HG02943 (cell line): Measurements from ENCODE around the gene MYH13.
"Not testable (repeated sequence)": the region's sequence is repeated elsewhere in the genome, so short reads cannot be mapped to it uniquely, and the experiment has no call there.

Experiments used
- ATAC-seq: cut with Tn5 transposase; IDR thresholded peaks from one replicate; pipeline ENCODE4 v1.9.1; 2021; ENCODE audit warnings: mild to moderate bottlenecking, low read depth, moderate library complexity; ENCODE audit not compliant: unreplicated experiment

MYH13 gene

GRCh38 chr17:10306585-10306984, 66.2 kb downstream of the MYH13 start:
- no peak for ATAC-seq

GRCh38 chr17:10305398-10305797, 67.4 kb downstream of the MYH13 start:
- no peak for ATAC-seq

- no peak for ATAC-seq
These were observed 68.0 kb downstream of the MYH13 start for GRCh38 chr17:10304758-10305300.

GRCh38 chr17:10297691-10298090, 75.1 kb downstream of the MYH13 start:
- ATAC-seq: no peak

- no peak for ATAC-seq
These were observed 77.0 kb downstream of the MYH13 start for GRCh38 chr17:10295728-10296343.

- ATAC-seq: no peak
These were observed 78.6 kb downstream of the MYH13 start for GRCh38 chr17:10294180-10294579.

- no peak for ATAC-seq
These were observed 80.5 kb downstream of the MYH13 start for GRCh38 chr17:10292057-10292937.

- not testable (repeated sequence) for ATAC-seq
These were observed 81.2 kb downstream of the MYH13 start for GRCh38 chr17:10291576-10291975.

- ATAC-seq: no peak
These were observed 82.8 kb downstream of the MYH13 start for GRCh38 chr17:10290041-10290440.

GRCh38 chr17:10286324-10286723, 86.5 kb downstream of the MYH13 start:
- no peak for ATAC-seq

GRCh38 chr17:10285896-10286295, 86.9 kb downstream of the MYH13 start:
- no peak for ATAC-seq

GRCh38 chr17:10280068-10280467, 92.7 kb downstream of the MYH13 start:
- no peak for ATAC-seq

- no peak for ATAC-seq
These were observed 94.6 kb downstream of the MYH13 start for GRCh38 chr17:10278218-10278617.

GRCh38 chr17:10276436-10276835, 96.4 kb downstream of the MYH13 start:
- no peak for ATAC-seq

GRCh38 chr17:10275418-10275817, 97.4 kb downstream of the MYH13 start:
- ATAC-seq: no peak

GRCh38 chr17:10271106-10271562, 101.7 kb downstream of the MYH13 start:
- no peak for ATAC-seq

GRCh38 chr17:10270258-10270657, 102.5 kb downstream of the MYH13 start:
- no peak for ATAC-seq

GRCh38 chr17:10268005-10268404, 104.8 kb downstream of the MYH13 start:
- no peak for ATAC-seq

- ATAC-seq: no peak
These were observed 106.4 kb downstream of the MYH13 start for GRCh38 chr17:10266296-10266876.

GRCh38 chr17:10265100-10265810, 107.6 kb downstream of the MYH13 start:
- ATAC-seq: no peak

- ATAC-seq: no peak
These were observed 108.8 kb downstream of the MYH13 start for GRCh38 chr17:10264051-10264450.
